Fibroblast of lung (primary cell): ENCODE data around the gene MSH3. TPM values are rescaled to one million over a fixed set of nuclear protein-coding genes. Genes with fewer than 3 reads are reported as not detected.

Source experiments
- DNase-seq, 2 donors: peaks; one replicate each; pipeline versions ENCODE4 v3.0.0 to v3.0.0-alpha.2; 2010; ENCODE audit warnings: low read depth in 2 of 2
- H2AFZ ChIP-seq: 2 replicates; pipeline ENCODE4 v1.5.1; 2012; ENCODE audit warnings: low read length, control low read depth, inconsistent platforms
- H3K27ac ChIP-seq: 2 replicates; pipeline ENCODE4 v1.5.1; 2011; ENCODE audit warnings: low read length, control low read depth; ENCODE audit not compliant: insufficient read depth
- H3K27me3 ChIP-seq: 2 replicates; pipeline ENCODE4 v1.5.1; 2011; ENCODE audit warnings: mild to moderate bottlenecking, low read length; ENCODE audit not compliant: control insufficient read depth, insufficient read depth
- H3K36me3 ChIP-seq: 2 replicates; pipeline ENCODE4 v1.5.1; 2011; ENCODE audit warnings: low read length; ENCODE audit not compliant: control insufficient read depth, insufficient read depth
- H3K4me1 ChIP-seq: 2 replicates; pipeline ENCODE4 v1.5.1; 2011; ENCODE audit warnings: low read length; ENCODE audit not compliant: control insufficient read depth, insufficient read depth; ENCODE audit errors: extremely low read depth
- H3K4me2 ChIP-seq: 2 replicates; pipeline ENCODE4 v1.5.1; 2011; ENCODE audit warnings: low read length, control low read depth; ENCODE audit not compliant: insufficient read depth; ENCODE audit errors: extremely low read depth
- H3K4me3 ChIP-seq, 4 experiments: fragments of 200-600 bp in 1 of 4; sonication (generic) in 1 of 4; replicated peaks in 1 of 4; 2 replicates each; pipeline ENCODE4 v1.5.1; 2011 to 2016; ENCODE audit warnings: low read length in 4 of 4, low read depth in 3 of 4, mild to moderate bottlenecking in 3 of 4, control low read depth in 2 of 4, inconsistent platforms in 1 of 4, mixed read lengths in 1 of 4; ENCODE audit not compliant: insufficient read depth in 1 of 4; ENCODE audit errors: control extremely low read depth in 1 of 4
- H3K79me2 ChIP-seq: 2 replicates; pipeline ENCODE4 v1.5.1; 2012; ENCODE audit warnings: mild to moderate bottlenecking, low read length, inconsistent platforms; ENCODE audit not compliant: control insufficient read depth, insufficient read depth
- H3K9ac ChIP-seq: 2 replicates; pipeline ENCODE4 v1.5.1; 2011; ENCODE audit warnings: mild to moderate bottlenecking, low read length, control low read depth; ENCODE audit not compliant: insufficient read depth
- H3K9me3 ChIP-seq: 2 replicates; pipeline ENCODE4 v1.5.1; 2012; ENCODE audit warnings: low read depth, low read length; ENCODE audit not compliant: control insufficient read depth, insufficient read depth
- H4K20me1 ChIP-seq: 2 replicates; pipeline ENCODE4 v1.5.1; 2011; ENCODE audit warnings: low read length; ENCODE audit not compliant: control insufficient read depth, insufficient read depth; ENCODE audit errors: extremely low read depth
- CTCF ChIP-seq, 2 donors: IDR thresholded peaks in 1 of 2; conservative IDR thresholded peaks in 1 of 2; 1 replicate in 1 of 2; 2 replicates in 1 of 2; pipeline ENCODE4 v1.5.1; 2011 to 2012; ENCODE audit warnings: low read length in 2 of 2, control low read depth in 1 of 2, inconsistent platforms in 1 of 2, low read depth in 1 of 2, mild to moderate bottlenecking in 1 of 2
- EZH2 ChIP-seq: IDR thresholded peaks from 2 replicates; pipeline ENCODE4 v1.5.1; 2012; ENCODE audit warnings: low read length, control low read depth, mild to moderate bottlenecking; ENCODE audit errors: missing control alignments
- polyA minus RNA-seq: library from RNA; depleted of rRNA, polyadenylated mRNA; stranded (reverse); fragments of >200 nt; gene quantifications from 2 replicates; pipeline ENCODE4 v1.2.3, GENCODE V29; 2011; ENCODE audit warnings: low replicate concordance
- polyA plus RNA-seq, 2 donors: library from polyadenylated mRNA; depleted of rRNA in 1 of 2; stranded (reverse) in 1 of 2; unstranded in 1 of 2; fragments of >200 nt; gene quantifications; 2 replicates each; pipeline ENCODE4 v1.2.1, GENCODE V29; 2011 to 2012; ENCODE audit warnings: missing spikeins in 1 of 2
- total RNA-seq: library from RNA; depleted of rRNA; stranded (reverse); fragments of >200 nt; gene quantifications from 2 replicates; pipeline ENCODE4 v1.2.1, GENCODE V29; 2014

Gene MSH3
- 12.1 and 14.4 TPM in 2 replicates for total RNA-seq
- 9.1 and 9.3 TPM in 2 replicates for polyA plus RNA-seq
- polyA plus RNA-seq (2012), result 6.7 and 6.8 TPM in 2 replicates
- 0.82 and 2.5 TPM in 2 replicates for polyA minus RNA-seq

DNA sequence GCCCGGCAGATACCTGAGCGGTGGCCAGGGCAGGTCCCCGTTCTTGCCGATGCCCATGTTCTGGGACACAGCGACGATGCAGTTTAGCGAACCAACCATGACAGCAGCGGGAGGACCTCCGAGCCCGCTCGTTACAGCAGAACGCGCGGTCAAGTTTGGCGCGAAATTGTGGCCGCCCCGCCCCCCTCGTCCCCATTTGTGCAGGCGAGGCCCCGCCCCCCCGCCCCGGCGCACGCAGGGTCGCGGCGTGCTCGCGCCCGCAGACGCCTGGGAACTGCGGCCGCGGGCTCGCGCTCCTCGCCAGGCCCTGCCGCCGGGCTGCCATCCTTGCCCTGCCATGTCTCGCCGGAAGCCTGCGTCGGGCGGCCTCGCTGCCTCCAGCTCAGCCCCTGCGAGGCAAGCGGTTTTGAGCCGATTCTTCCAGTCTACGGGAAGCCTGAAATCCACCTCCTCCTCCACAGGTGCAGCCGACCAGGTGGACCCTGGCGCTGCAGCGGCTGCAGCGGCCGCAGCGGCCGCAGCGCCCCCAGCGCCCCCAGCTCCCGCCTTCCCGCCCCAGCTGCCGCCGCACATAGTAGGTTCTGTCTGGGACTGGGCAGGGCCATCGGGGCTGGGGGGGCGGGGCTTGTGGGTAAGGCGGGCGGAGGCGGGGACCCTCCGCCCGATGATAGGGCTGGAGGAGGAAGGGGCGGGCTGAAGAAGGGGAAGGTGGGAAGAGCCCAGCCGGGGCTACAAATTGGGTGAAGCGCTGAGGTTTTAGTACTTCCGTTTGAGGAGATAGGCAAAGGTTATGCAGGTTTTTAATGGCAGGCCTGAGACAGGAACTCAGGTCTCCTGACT, at the start of gene MSH3, which contains the start of gene DHFR:
Gene MSH3, plus strand, starts transcription at position 262 of the 840 bp plus-strand sequence. Its CDS starts 76 bp downstream, at position 338.
Gene DHFR, minus strand, starts transcription at position 593 of the 840 bp plus-strand sequence. Its CDS starts 494 bp downstream, at position 99.
- peaks cover 12% of the 10 kb centered on the region for H3K79me2 ChIP-seq
- H3K4me1 ChIP-seq, result no peaks in the 10 kb centered on the region
- peak within 1 kb of the TSS; percentile 65 to 89 (median 83) for H3K4me3 ChIP-seq
- H3K36me3 ChIP-seq, result peaks cover under 1% of the 10 kb centered on the region
- DNase-seq, result peak; percentile 88
- no peak for TF ChIP-seq CTCF (conservative IDR thresholded peaks at IDR 0.05 in 1 of 2, IDR thresholded peaks at IDR 0.05 in 1 of 2; ENCODE audit: low read depth in 1 of 2, low read length in 2 of 2)
- H3K27me3 ChIP-seq, result no peaks in the 10 kb centered on the region
- H3K4me2 ChIP-seq, result peak within 1 kb of the TSS; percentile 88
- H3K9me3 ChIP-seq, result no peaks in the 10 kb centered on the region
- H3K27ac ChIP-seq, result peak within 1 kb of the TSS; percentile 75
- H3K9ac ChIP-seq, result peak within 1 kb of the TSS; percentile 88
- H4K20me1 ChIP-seq, result no peaks in the 10 kb centered on the region
- peak within 1 kb of the TSS; percentile 89 for H2AFZ ChIP-seq

GRCh38 chr5:80607343-80607742, 47.1 kb upstream of the MSH3 start:
- Histone ChIP-seq H4K20me1 (no peaks in the 10 kb centered on the region), H3K27ac (no peak overlapping the region), H3K27me3 (no peaks in the 10 kb centered on the region), H3K9ac (no peak overlapping the region), H3K4me1 (no peaks in the 10 kb centered on the region), H3K4me3 (no peak overlapping the region), H3K79me2 (no peaks in the 10 kb centered on the region), H2AFZ (no peak overlapping the region), H3K36me3 (no peaks in the 10 kb centered on the region), H3K9me3 (no peaks in the 10 kb centered on the region), H3K4me2 (no peak overlapping the region)
- no peak for DNase-seq
- TF ChIP-seq EZH2, result no peak
- no peak for TF ChIP-seq CTCF (conservative IDR thresholded peaks at IDR 0.05 in 1 of 2, IDR thresholded peaks at IDR 0.05 in 1 of 2; ENCODE audit: low read depth in 1 of 2, low read length in 2 of 2)

- no peak for DNase-seq
- H4K20me1 ChIP-seq, result no peaks in the 10 kb centered on the region
- H3K9ac ChIP-seq, result no peak overlapping the region
- H2AFZ ChIP-seq, result no peak overlapping the region
- no peaks in the 10 kb centered on the region for H3K27me3 ChIP-seq
- no peak for TF ChIP-seq CTCF (conservative IDR thresholded peaks at IDR 0.05 in 1 of 2, IDR thresholded peaks at IDR 0.05 in 1 of 2; ENCODE audit: low read depth in 1 of 2, low read length in 2 of 2)
- H3K36me3 ChIP-seq, result no peaks in the 10 kb centered on the region
- no peak overlapping the region for H3K4me3 ChIP-seq
- no peaks in the 10 kb centered on the region for H3K79me2 ChIP-seq
- no peak overlapping the region for H3K27ac ChIP-seq
- no peaks in the 10 kb centered on the region for H3K9me3 ChIP-seq
- H3K4me2 ChIP-seq, result no peak overlapping the region
- H3K4me1 ChIP-seq, result no peaks in the 10 kb centered on the region
Observed at GRCh38 chr5:80607832-80608231, 46.6 kb upstream of the MSH3 start.
